Measurements from ENCODE around the gene KIF1C. TPM values are rescaled to one million over a fixed set of nuclear protein-coding genes. Genes with fewer than 3 reads are reported as not detected.

The KIF1C gene
- total RNA-seq, 1 experiment from 2014 or later: 130 TPM

- TF ChIP-seq ZNF281 (CRISPR knock-in tag; IDR thresholded peaks at IDR 0.05) (no peak), RORB (CRISPR knock-in tag; IDR thresholded peaks at IDR 0.05) (no peak), NR1H2 (CRISPR knock-in tag; IDR thresholded peaks at IDR 0.05) (no peak), NFATC4 (CRISPR knock-in tag; IDR thresholded peaks at IDR 0.05) (no peak), ZBTB43 (CRISPR knock-in tag; IDR thresholded peaks at IDR 0.05) (no peak), ATF2 (CRISPR knock-in tag; IDR thresholded peaks at IDR 0.05; ENCODE audit: borderline replicate concordance, low read depth) (no peak), JUN (CRISPR knock-in tag; IDR thresholded peaks at IDR 0.05) (no peak), GTF2I (CRISPR knock-in tag; conservative IDR thresholded peaks at IDR 0.05) (no peak), PRRX2 (CRISPR knock-in tag; IDR thresholded peaks at IDR 0.05) (no peak)
Observed at GRCh38 chr17:4978726-4979125, 19.0 kb upstream of the KIF1C start (continued).

GRCh38 chr17:4980644-4981216 is 17.0 kb upstream of the KIF1C start:
- Mint-ChIP-seq H3K4me1 (peaks cover 5% of the 10 kb centered on the region), H3K9me3 (no peaks in the 10 kb centered on the region), H3K36me3 (no peaks in the 10 kb centered on the region), H3K27me3 (ENCODE audit: low read depth) (peaks cover 43% of the 10 kb centered on the region), H3K27ac (no peak overlapping the region), H3K4me3 (no peak overlapping the region)
- CTCF ChIA-PET: interaction anchor here (0.6 to 2.3 kb wide), 11 partner anchors 10 to 81 kb away, joined by 3 to 33 read pairs (median 6); partner anchors contain the start of genes INCA1, KIF1C, PFN1 and RNF167
- no peak for TF ChIP-seq ZNF512 (CRISPR knock-in tag; IDR thresholded peaks at IDR 0.05; ENCODE audit: borderline replicate concordance)
- no peak for TF ChIP-seq CREB1 (CRISPR knock-in tag; IDR thresholded peaks at IDR 0.05)
- TF ChIP-seq CTCF (IDR thresholded peaks at IDR 0.05): peak; percentile 78
- no peak for TF ChIP-seq NFYB (CRISPR knock-in tag; conservative IDR thresholded peaks at IDR 0.05; ENCODE audit: low read depth)
- TF ChIP-seq ZBTB21 (CRISPR knock-in tag; IDR thresholded peaks at IDR 0.05; ENCODE audit: borderline replicate concordance): no peak
- no peak for TF ChIP-seq RORB (CRISPR knock-in tag; IDR thresholded peaks at IDR 0.05)
- TF ChIP-seq ARID4B (CRISPR knock-in tag; IDR thresholded peaks at IDR 0.05; ENCODE audit: borderline replicate concordance): no peak
- no peak for TF ChIP-seq ZNF232 (CRISPR knock-in tag; IDR thresholded peaks at IDR 0.05)
- peak; percentile 91 for ATAC-seq
- DNase-seq (ENCODE audit: low spot score): peak; percentile 31
- POLR2A ChIA-PET: interaction anchor here (0.7 kb wide), 1 partner anchor 31 kb away, joined by 3 read pairs; no protein-coding TSS in a partner anchor

All from WTC11 (cell line).